WERI-Rb-1 (cell line): ENCODE measurements around the gene OSM.

Source experiments
- DNase-seq: peaks from one replicate; pipeline ENCODE4 v3.0.0-alpha.2; 2020
- H3K27ac ChIP-seq: fragments of 250-450 bp; sonication (Bioruptor Pico); 2 replicates; pipeline ENCODE4 v1.5.1; 2020; ENCODE audit warnings: mild to moderate bottlenecking, moderate library complexity
- H3K27me3 ChIP-seq: fragments of 250-450 bp; sonication (Bioruptor Pico); 2 replicates; pipeline ENCODE4 v1.5.1; 2021; ENCODE audit warnings: mild to moderate bottlenecking, low read depth, moderate library complexity; ENCODE audit not compliant: insufficient read depth, severe bottlenecking
- H3K36me3 ChIP-seq: fragments of 250-450 bp; sonication (Bioruptor Pico); 2 replicates; pipeline ENCODE4 v1.5.1; 2020; ENCODE audit warnings: mild to moderate bottlenecking, moderate library complexity
- H3K4me3 ChIP-seq: 2 replicates; pipeline ENCODE4 v1.5.1; 2011; ENCODE audit warnings: low read depth, mild to moderate bottlenecking, control low read depth, low read length
- H3K9me3 ChIP-seq: fragments of 250-450 bp; sonication (Bioruptor Pico); 2 replicates; pipeline ENCODE4 v1.5.1; 2021; ENCODE audit warnings: mild to moderate bottlenecking, moderate library complexity; ENCODE audit not compliant: severe bottlenecking
- CTCF ChIP-seq: IDR thresholded peaks from 2 replicates; pipeline ENCODE4 v1.5.1; 2011; ENCODE audit warnings: low read depth, mild to moderate bottlenecking, control low read depth, inconsistent platforms, low read length

OSM gene

GRCh38 chr22:30306627-30307011, 40.0 kb upstream of the OSM start:
- no peak overlapping the region for H3K4me3 ChIP-seq
- H3K27me3 ChIP-seq = no peaks in the 10 kb centered on the region
- TF ChIP-seq CTCF = no peak
- H3K9me3 ChIP-seq = no peaks in the 10 kb centered on the region
- H3K36me3 ChIP-seq = peaks cover 16% of the 10 kb centered on the region
- H3K27ac ChIP-seq = no peak overlapping the region
- DNase-seq = no peak

DNA sequence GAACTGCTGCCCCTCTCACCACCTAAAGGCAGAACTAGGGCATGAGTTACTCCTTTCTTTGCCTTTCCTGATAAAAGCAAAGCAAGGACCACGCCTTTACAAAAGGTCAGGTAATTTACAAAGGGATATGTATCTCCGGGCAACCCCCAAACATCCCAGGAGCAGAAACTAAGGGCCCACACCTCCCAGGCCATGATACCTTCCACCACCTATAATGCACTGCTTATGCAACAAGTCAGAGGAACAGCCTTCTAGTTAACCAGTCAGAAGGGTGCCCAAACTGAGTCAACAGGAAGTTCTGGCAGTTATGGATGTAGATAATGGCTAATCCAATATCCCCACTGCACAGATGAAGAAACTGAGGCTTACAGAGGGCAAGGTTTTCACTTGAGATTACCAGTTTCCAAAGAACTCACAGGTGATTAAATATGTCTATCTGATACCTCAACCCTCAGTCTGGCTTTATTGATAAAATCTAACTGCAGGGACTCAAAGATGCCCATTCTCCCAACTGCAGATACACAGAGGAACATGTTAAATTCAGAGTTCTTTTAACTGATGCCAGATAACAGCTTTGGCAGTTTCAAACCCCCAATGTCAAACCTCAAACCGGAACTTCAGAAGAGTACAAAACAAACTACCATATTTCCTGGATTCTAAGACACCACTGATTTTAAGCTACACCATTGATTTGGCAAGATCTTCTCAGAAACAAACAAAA, 39.4 kb upstream of the OSM start:
- no peaks in the 10 kb centered on the region for H3K27me3 ChIP-seq
- DNase-seq = no peak
- H3K27ac ChIP-seq = no peak overlapping the region
- H3K4me3 ChIP-seq = no peak overlapping the region
- H3K36me3 ChIP-seq = peaks cover 16% of the 10 kb centered on the region
- no peaks in the 10 kb centered on the region for H3K9me3 ChIP-seq
- no peak for TF ChIP-seq CTCF

DNA sequence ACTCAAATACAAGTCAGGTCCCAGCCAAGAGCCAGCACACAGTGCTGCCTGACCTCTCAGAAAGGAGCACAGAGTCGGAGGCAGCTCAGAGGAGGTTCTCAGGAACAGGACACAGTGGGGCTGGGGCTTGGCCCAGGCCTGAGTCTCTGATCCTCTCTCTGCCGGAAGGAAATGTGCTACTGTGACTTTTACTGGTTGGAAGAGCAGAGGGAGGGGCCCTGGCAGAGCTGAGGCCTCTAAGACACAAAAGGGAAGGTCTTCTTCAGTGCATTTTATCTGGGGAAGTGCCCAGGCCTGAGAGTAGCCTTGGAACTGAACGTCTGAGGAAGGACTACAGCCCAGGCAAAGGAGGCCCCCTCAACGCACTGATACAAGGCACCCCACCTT, 38.9 kb upstream of the OSM start:
- Histone ChIP-seq H3K27ac (no peak overlapping the region), H3K27me3 (no peaks in the 10 kb centered on the region), H3K36me3 (peaks cover 16% of the 10 kb centered on the region), H3K9me3 (no peaks in the 10 kb centered on the region), H3K4me3 (no peak overlapping the region)
- TF ChIP-seq CTCF = no peak
- DNase-seq = no peak

DNA sequence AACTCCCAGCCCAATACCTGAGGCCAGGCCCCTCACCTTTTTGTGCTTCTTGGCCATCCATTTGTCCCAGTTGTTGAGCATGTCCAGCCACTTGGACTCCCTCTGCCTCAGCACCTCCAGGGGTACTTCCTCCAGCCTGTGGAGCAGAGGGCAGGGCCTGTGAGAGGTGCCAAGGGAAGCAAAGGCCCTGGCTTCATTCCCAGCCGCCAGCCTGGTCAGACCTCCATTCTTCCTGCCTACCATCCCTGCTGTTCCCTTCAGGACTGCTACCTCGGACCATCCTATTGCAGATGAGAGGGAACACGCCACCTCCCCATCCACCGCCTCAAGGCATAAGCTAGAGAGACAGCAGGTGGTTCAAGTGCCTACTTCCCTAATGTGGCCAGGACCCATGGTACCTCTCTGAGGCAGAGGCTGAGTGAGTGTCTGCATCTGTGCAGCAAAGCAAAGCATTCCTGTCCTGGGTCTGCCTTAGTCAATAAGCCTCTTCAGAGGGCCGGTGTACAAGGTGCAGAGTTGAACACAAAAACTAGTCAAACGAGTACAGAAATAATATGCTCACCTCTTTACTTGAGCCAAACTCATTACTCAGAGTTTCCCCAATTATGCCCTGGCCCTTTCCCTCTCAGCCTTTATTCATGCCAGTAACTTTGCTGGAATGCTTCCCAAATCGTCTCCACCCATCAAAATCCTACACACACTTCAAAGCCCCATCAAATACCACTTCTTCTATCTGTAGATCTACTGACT, 38.0 kb upstream of the OSM start:
- TF ChIP-seq CTCF = no peak
- H3K27me3 ChIP-seq = no peaks in the 10 kb centered on the region
- H3K9me3 ChIP-seq = no peaks in the 10 kb centered on the region
- no peak overlapping the region for H3K27ac ChIP-seq
- H3K4me3 ChIP-seq = no peak overlapping the region
- DNase-seq = no peak
- peaks cover 16% of the 10 kb centered on the region for H3K36me3 ChIP-seq

DNA sequence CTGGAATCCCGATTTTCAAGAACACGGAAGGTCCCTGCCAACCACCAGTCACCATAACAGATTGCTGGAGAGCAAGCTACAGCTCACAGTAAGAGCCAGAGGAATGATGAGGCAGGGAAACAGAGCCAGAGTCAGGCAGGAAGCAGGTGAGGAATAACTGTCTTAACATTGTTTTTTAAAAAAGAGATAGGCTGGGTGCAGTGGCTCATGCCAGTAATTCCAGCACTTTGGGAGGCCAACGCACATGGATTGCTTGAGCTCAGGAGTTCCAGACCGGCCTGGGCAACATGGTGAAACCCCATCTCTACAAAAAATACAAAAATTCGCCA, 36.1 kb upstream of the OSM start:
- no peaks in the 10 kb centered on the region for H3K9me3 ChIP-seq
- no peak overlapping the region for H3K27ac ChIP-seq
- H3K36me3 ChIP-seq = peaks cover 21% of the 10 kb centered on the region
- no peaks in the 10 kb centered on the region for H3K27me3 ChIP-seq
- TF ChIP-seq CTCF = no peak
- DNase-seq = no peak
- no peak overlapping the region for H3K4me3 ChIP-seq
